Tongue (tissue), 2 donors: ENCODE results near the gene TEDC2. TPM values are rescaled to one million over a fixed set of nuclear protein-coding genes. Genes with fewer than 3 reads are reported as not detected.
"Not testable (repeated sequence)": the region's sequence is repeated elsewhere in the genome, so short reads cannot be mapped to it uniquely, and the experiment has no call there.

ENCODE experiments used
- DNase-seq: peaks from one replicate; pipeline ENCODE4 v3.0.0-alpha.2; 2015
- total RNA-seq: library from RNA; depleted of rRNA; stranded (reverse); fragments of >200 nt; gene quantifications from one replicate; pipeline ENCODE4 v1.2.3, GENCODE V29; 2014

Gene TEDC2
- total RNA-seq, 1 donor from 2014 or later: 3.4 TPM

- DNase-seq: no peak
Observed at GRCh38 chr16:2437032-2437790, 22.7 kb upstream of the TEDC2 start.

- DNase-seq: no peak
Observed at GRCh38 chr16:2438121-2438520, 21.8 kb upstream of the TEDC2 start.

- DNase-seq: no peak
Observed at GRCh38 chr16:2439598-2439997, 20.3 kb upstream of the TEDC2 start.

- not testable (repeated sequence) for DNase-seq
Observed at GRCh38 chr16:2441143-2441804, 18.6 kb upstream of the TEDC2 start.

GRCh38 chr16:2443555-2443954 is 16.4 kb upstream of the TEDC2 start:
- no peak for DNase-seq

GRCh38 chr16:2447920-2448583 is 11.9 kb upstream of the TEDC2 start:
- no peak for DNase-seq

- DNase-seq: no peak
Observed at GRCh38 chr16:2449118-2449517, 10.8 kb upstream of the TEDC2 start.

- DNase-seq: no peak
Observed at GRCh38 chr16:2450535-2450934, 9.4 kb upstream of the TEDC2 start.

- no peak for DNase-seq
Observed at GRCh38 chr16:2450975-2451381, 8.9 kb upstream of the TEDC2 start.

GRCh38 chr16:2451851-2452320 is 8.0 kb upstream of the TEDC2 start:
- DNase-seq: no peak

GRCh38 chr16:2452650-2453049 is 7.3 kb upstream of the TEDC2 start:
- no peak for DNase-seq

GRCh38 chr16:2455081-2455845 is 4.6 kb upstream of the TEDC2 start:
- no peak for DNase-seq

GRCh38 chr16:2456551-2457153 is 3.3 kb upstream of the TEDC2 start:
- no peak for DNase-seq

- DNase-seq: no peak
Observed at GRCh38 chr16:2457267-2457666, 2.6 kb upstream of the TEDC2 start.

- no peak for DNase-seq
Observed at GRCh38 chr16:2457946-2458345, 2.0 kb upstream of the TEDC2 start.

GRCh38 chr16:2458887-2459646 is 842 bp upstream of the TEDC2 start:
- DNase-seq: no peak

- DNase-seq: no peak
Observed at GRCh38 chr16:2460391-2460713, 443 bp downstream of the TEDC2 start.

GRCh38 chr16:2460916-2461315 is 1.0 kb downstream of the TEDC2 start:
- no peak for DNase-seq

GRCh38 chr16:2462031-2462866 is 2.3 kb downstream of the TEDC2 start:
- DNase-seq: no peak

- DNase-seq: no peak
Observed at GRCh38 chr16:2464333-2464732, 4.4 kb downstream of the TEDC2 start.
